Panc1 (cell line): ENCODE data around the gene INHA. TPM values are rescaled to one million over a fixed set of nuclear protein-coding genes. Genes with fewer than 3 reads are reported as not detected.

Experiments
- ATAC-seq: fragments of 200-7000 bp; cut with Tn5 transposase; 2 replicates; pipeline ENCODE4 v1.9.1; 2020; ENCODE audit warnings: mild to moderate bottlenecking, moderate library complexity
- BruUV-seq: library from RNA; stranded (reverse); fragments of 400-500 nt; replicated peaks from 2 replicates; lab custom pipeline; 2021; lab: Mats Ljungman, UMichigan
- CTCF ChIA-PET: fragments of 300-600 bp; sonication (Branson Sonifier 250); formaldehyde crosslinking; loops from one replicate; lab custom pipeline; 2022; ENCODE audit warnings: antibody characterized with exemption; lab: Charles Lee
- POLR2A ChIA-PET: fragments of 300-600 bp; sonication (Branson Sonifier 250); formaldehyde crosslinking; loops from one replicate; lab custom pipeline; 2022; ENCODE audit warnings: antibody characterized with exemption; lab: Charles Lee
- DNase-seq: peaks from one replicate; pipeline ENCODE4 v3.0.0-alpha.2; 2010; ENCODE audit warnings: low read depth, low spot score
- H3K27ac ChIP-seq: 2 replicates; pipeline ENCODE4 v1.5.1; 2011; ENCODE audit warnings: mild to moderate bottlenecking, low read length, inconsistent platforms
- H3K27me3 ChIP-seq: fragments of 200-500 bp; sonication (Bioruptor generic); 2 replicates; pipeline ENCODE4 v1.6.0; 2014; ENCODE audit warnings: low read length, inconsistent platforms; ENCODE audit not compliant: control insufficient read depth, insufficient read depth
- H3K36me3 ChIP-seq: fragments of 200-500 bp; sonication (Bioruptor generic); 2 replicates; pipeline ENCODE4 v1.5.1; 2014; ENCODE audit warnings: inconsistent platforms, mild to moderate bottlenecking, low read length, moderate library complexity; ENCODE audit not compliant: control insufficient read depth, insufficient read depth
- H3K4me1 ChIP-seq: 2 replicates; pipeline ENCODE4 v1.5.1; 2011; ENCODE audit warnings: inconsistent platforms, mild to moderate bottlenecking, low read length, moderate library complexity; ENCODE audit not compliant: control insufficient read depth, insufficient read depth
- H3K4me3 ChIP-seq, 2 experiments: 2 replicates each; pipeline ENCODE4 v1.5.1; 2011 to 2012; ENCODE audit warnings: low read depth in 2 of 2, low read length in 2 of 2, mild to moderate bottlenecking in 2 of 2, inconsistent platforms in 1 of 2, moderate library complexity in 1 of 2
- H3K9me3 ChIP-seq: fragments of 200-500 bp; sonication (Bioruptor generic); 2 replicates; pipeline ENCODE4 v1.5.1; 2014; ENCODE audit warnings: low read depth, mild to moderate bottlenecking, inconsistent platforms, low read length, moderate library complexity; ENCODE audit not compliant: control insufficient read depth, insufficient read depth
- POLR2AphosphoS5 ChIP-seq: IDR thresholded peaks from 2 replicates; pipeline ENCODE4 v1.6.1; 2012; ENCODE audit warnings: mild to moderate bottlenecking, low read depth, low read length, moderate library complexity
- REST ChIP-seq, 2 experiments: IDR thresholded peaks; 2 replicates each; pipeline ENCODE4 v1.6.1; 2011 to 2012; ENCODE audit warnings: low read depth in 2 of 2, control low read depth in 1 of 2, low read length in 1 of 2, mild to moderate bottlenecking in 1 of 2, moderate library complexity in 1 of 2; ENCODE audit not compliant: insufficient read depth in 1 of 2
- SIN3A ChIP-seq: IDR thresholded peaks from 2 replicates; pipeline ENCODE4 v1.6.1; 2012; ENCODE audit warnings: low read depth, mild to moderate bottlenecking, low read length, moderate library complexity, borderline replicate concordance; ENCODE audit not compliant: insufficient read depth
- TCF7L2 ChIP-seq: IDR thresholded peaks from 2 replicates; pipeline ENCODE4 v1.6.1; 2011; ENCODE audit warnings: mild to moderate bottlenecking, low read depth, low read length, inconsistent platforms
- in situ Hi-C: cut with HindIII; loops from 2 replicates; pipeline ENCODE4 v1.10.0; 2016; ENCODE audit warnings: low sequenced_read_pairs, low pct_unique_long_range_greater_than_20kb
- intact Hi-C: fragments of 100-400 bp; cut with micrococcal nuclease; formaldehyde crosslinking; loops from one replicate; pipeline ENCODE4 v1.10.0; 2022; ENCODE audit not compliant: unreplicated experiment
- total RNA-seq: library from RNA; stranded (reverse); gene quantifications from one replicate; pipeline ENCODE4 v1.2.1, GENCODE V29; 2021; ENCODE audit not compliant: unreplicated experiment
- TF ChIP-seq, protein P1 (sequence below): fragments of 450-650 bp; IDR thresholded peaks from 2 replicates; pipeline ENCODE4 v1.5.1; 2017; ENCODE audit warnings: mild to moderate bottlenecking

The INHA gene
- total RNA-seq, 1 experiment from 2014 or later, result 1.2 TPM

DNA sequence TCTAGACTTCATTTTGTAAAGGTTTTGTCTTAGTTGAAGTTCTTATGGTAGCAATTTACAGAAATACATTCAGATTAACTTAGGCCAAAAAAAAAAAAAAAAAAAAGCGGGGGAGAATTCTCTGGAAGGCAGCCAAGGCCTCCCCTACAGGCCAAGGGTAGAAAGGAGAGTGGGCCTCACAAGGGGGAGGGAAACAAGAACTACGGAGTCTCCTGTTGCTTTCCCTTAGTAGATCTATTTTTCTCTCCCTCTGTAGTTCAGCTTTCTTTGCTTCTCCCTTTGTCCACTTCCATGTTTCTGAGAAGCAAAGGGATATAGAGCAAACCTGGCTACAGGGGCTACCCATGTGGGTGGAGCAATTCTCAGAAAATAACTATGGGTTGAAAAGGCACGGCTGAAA, 23.1 kb downstream of the INHA start:
- Histone ChIP-seq H3K36me3 (no peaks in the 10 kb centered on the region), H3K27ac (no peak overlapping the region), H3K27me3 (no peaks in the 10 kb centered on the region), H3K9me3 (no peaks in the 10 kb centered on the region), H3K4me3 (no peak overlapping the region), H3K4me1 (peaks cover 7% of the 10 kb centered on the region; the same call in 1 of the 2 replicates)
- TF ChIP-seq, protein P1, sequence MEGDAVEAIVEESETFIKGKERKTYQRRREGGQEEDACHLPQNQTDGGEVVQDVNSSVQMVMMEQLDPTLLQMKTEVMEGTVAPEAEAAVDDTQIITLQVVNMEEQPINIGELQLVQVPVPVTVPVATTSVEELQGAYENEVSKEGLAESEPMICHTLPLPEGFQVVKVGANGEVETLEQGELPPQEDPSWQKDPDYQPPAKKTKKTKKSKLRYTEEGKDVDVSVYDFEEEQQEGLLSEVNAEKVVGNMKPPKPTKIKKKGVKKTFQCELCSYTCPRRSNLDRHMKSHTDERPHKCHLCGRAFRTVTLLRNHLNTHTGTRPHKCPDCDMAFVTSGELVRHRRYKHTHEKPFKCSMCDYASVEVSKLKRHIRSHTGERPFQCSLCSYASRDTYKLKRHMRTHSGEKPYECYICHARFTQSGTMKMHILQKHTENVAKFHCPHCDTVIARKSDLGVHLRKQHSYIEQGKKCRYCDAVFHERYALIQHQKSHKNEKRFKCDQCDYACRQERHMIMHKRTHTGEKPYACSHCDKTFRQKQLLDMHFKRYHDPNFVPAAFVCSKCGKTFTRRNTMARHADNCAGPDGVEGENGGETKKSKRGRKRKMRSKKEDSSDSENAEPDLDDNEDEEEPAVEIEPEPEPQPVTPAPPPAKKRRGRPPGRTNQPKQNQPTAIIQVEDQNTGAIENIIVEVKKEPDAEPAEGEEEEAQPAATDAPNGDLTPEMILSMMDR, result no peak
- TF ChIP-seq TCF7L2 (no peak), SIN3A (no peak), POLR2AphosphoS5 (no peak), REST (IDR thresholded peaks at IDR 0.05; ENCODE audit: insufficient read depth in 1 of 2, low read depth in 2 of 2, low read length in 1 of 2) (no peak)
- ChIA-PET CTCF (no interaction called here), POLR2A (no interaction called here)
- no TSS peak for BruUV-seq
- intact Hi-C loops (no loop called here), in situ Hi-C loops (no loop called here)
- ATAC-seq, result no peak
- no peak for DNase-seq

- ChIA-PET POLR2A (interaction anchor here (0.8 to 1.1 kb wide), 2 partner anchors 26 to 210 kb away, joined by 3 read pairs; partner anchors contain the start of genes INHA and OBSL1), CTCF (no interaction called here)
- in situ Hi-C loops (no loop called here), intact Hi-C loops (no loop called here)
- TF ChIP-seq SIN3A (no peak), REST (IDR thresholded peaks at IDR 0.05; ENCODE audit: insufficient read depth in 1 of 2, low read depth in 2 of 2, low read length in 1 of 2) (peak in 1 of 2 experiments; percentile 40; a peak in 1 of 4 replicates), POLR2AphosphoS5 (no peak)
- TF ChIP-seq, protein P1, result no peak
- Histone ChIP-seq H3K4me1 (peaks cover 7% of the 10 kb centered on the region; the same call in 1 of the 2 replicates), H3K27ac (peak overlapping the region; percentile 99), H3K27me3 (no peaks in the 10 kb centered on the region), H3K4me3 (peak overlapping the region; percentile 78 to 93), H3K9me3 (no peaks in the 10 kb centered on the region), H3K36me3 (peaks cover 2% of the 10 kb centered on the region; the same call in 1 of the 2 replicates)
- BruUV-seq, result TSS peak; percentile 96
- DNase-seq, result peak; percentile 22
- peak; percentile 13 for ATAC-seq
Observed at GRCh38 chr2:219596954-219597551, 24.9 kb downstream of the INHA start.
